GM21529 (cell line): ENCODE measurements around the gene CLK3.
"Not testable (repeated sequence)": the region's sequence is repeated elsewhere in the genome, so short reads cannot be mapped to it uniquely, and the experiment has no call there.

Source experiments
- ATAC-seq: cut with Tn5 transposase; IDR thresholded peaks from one replicate; pipeline ENCODE4 v1.9.1; 2021; ENCODE audit not compliant: unreplicated experiment

The CLK3 gene

GRCh38 chr15:74615508-74616365 is at the start of gene CLK3:
Gene CLK3 (plus strand): TSS chr15:74615836. CDS start chr15:74619197, 3,361 bp downstream.
- ATAC-seq: peak; percentile 81

DNA sequence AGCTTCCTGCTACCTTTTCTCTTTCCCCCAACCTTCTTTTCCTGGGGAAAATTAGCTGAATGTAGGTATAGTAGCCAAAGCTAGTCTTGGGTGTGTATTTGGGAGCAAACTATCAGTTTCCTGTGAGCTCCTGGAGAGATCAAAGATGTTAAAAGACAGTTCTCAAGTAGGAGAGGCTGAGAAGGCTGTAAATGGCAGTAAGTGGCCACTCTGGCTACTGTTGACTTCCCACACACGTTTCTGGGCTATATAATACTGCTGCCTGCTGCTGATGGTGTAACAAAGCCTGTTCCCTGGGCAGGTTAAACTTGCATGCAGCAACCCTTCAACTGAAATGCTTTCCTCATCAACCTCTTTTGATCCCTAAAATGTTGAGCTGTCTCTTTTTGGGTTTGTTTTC is 47.0 kb upstream of the CLK3 start:
- no peak for ATAC-seq

DNA sequence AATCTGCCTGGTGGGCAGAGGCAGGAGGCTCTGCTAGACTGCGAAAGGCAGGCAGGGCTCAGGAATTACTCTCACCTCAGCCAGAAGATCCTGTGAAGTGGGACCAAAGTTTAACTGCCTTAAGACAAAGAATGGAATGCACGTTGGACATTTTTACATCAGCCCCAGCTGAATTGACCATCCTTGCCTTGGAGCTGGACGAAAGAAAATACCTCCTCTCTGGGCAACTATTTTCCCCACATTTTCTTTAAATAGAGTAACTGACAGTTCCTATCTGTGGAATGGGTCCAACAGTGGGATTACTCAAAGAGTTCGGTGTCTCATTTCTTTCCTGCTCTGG is 45.9 kb upstream of the CLK3 start:
- ATAC-seq: no peak

DNA sequence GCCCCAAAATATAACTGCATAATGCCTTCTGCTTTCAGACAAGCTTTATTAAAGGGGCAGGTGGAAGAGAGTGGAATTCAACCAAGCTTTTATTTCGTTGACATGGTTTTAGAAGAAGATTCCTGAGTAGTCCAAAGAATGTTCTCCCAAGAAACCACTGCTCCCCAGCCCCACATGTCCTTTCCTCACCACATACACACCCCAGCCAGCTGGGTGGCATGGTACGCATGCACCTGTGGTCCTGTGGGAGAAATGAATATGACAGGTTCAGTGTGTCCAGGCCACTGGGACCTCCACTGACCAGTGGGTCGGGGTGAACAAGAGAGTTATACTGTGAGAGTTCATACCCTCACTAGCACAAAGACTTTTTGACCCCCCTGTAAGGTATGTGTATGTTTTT is 44.4 kb upstream of the CLK3 start:
- no peak for ATAC-seq

GRCh38 chr15:74573987-74574386 is 41.6 kb upstream of the CLK3 start:
- ATAC-seq: no peak

DNA sequence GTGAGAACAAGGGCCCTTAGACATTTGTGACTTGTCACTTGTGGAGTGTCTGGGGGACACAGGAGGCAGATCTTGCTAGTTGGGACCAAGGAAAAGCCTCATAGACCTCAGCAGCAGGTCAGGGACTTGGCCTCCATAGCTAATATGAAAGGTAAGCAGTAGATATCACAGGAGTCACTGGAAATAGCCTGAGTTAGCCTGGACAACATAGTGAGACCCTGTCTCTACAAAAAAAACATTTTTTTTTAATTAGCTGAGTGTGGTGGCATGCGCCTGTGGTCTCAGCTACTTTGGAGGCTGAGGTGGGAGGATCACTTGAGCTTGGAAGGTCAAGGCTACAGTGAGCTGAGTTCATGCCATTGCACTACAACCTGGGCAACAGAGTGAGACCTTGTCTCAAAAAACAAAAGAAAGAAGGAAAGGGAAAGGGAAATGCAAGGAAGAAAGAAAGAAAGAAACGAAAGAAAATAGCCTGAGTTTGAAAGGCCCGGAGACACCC is 37.1 kb upstream of the CLK3 start:
- no peak for ATAC-seq

DNA sequence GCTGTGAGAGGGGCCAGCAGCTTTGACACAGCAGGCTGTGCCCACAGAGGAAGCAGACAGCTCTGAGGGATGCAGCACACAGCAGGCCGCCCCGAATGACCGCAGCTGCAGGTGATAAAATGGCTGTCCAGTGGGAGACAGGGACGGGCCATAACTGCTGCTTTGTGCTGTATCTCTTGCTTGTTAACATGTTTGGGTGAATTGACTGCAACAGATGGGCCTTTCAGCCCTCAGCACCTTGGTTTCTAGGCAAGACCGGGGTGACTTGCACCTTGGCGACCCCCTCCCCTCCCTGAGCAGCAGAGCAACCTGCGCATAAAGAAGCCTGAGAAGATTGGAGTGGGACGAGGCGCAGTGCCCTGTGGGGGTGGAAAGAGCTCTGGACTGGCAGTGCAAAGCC is 36.6 kb upstream of the CLK3 start:
- no peak for ATAC-seq

- no peak for ATAC-seq
Observed at GRCh38 chr15:74580538-74581350, 34.9 kb upstream of the CLK3 start.

- ATAC-seq: no peak
Observed at GRCh38 chr15:74584204-74584603, 31.4 kb upstream of the CLK3 start.

DNA sequence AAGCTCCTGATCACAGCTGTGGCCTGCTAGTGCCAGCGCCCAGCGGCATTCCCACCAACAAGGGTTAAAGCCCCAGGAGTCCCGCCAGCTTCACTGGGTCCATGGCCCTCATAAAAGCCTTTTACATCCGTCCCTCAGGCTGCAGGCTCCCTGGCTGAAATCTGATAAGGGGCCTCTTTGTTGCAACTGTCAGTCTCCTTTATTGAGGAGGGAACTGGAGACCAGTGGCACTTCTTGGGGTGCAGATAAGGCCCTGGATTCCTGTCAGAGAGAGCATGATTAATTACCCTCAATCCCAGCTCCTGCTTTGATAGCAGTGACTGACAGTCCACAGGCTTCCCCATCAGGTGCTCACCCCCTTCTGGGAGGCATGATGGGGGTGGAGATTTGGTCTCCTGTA is 30.9 kb upstream of the CLK3 start:
- no peak for ATAC-seq

DNA sequence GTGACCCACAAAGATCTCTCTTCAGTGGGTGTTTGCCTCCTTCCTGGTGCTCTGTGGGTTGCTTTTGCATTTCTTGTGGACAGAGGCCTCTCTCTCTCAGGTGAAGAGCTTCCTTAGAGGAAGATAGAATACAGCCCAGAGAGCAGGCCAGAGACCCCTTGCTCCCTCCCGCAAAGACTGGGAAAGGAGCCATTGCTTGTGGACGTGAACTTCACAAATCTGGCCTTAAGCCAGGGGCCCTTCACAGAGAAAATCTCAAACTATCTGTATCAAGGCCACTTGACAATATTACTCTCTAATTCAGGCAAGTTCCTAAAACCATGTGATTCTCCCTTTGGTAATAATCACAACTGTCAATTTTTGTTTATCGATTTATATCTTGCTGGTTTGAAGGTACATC is 30.4 kb upstream of the CLK3 start:
- ATAC-seq: no peak

DNA sequence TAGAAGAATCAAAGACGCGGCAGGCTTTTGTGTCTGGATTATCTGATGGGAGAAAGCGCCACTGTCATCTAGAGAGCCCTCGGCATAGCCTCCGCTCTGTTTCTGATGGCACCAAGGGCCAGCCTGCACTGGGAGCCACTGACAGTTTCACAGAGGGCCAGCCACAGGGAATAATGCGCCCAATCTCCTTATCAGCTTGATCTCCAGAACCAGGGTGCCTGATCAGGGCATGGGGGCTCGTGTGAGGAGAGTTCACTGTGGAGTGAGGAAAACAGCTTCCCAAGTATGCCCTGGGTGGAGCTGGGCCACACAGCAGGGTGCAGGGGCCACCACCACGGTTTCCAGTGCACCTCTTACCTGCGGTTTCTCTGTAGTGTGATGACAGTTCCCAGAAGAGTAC is 29.8 kb upstream of the CLK3 start:
- ATAC-seq: no peak

- no peak for ATAC-seq
Observed at GRCh38 chr15:74589826-74590225, 25.8 kb upstream of the CLK3 start.

- no peak for ATAC-seq
Observed at GRCh38 chr15:74592222-74592621, 23.4 kb upstream of the CLK3 start.

GRCh38 chr15:74593122-74593521 is 22.5 kb upstream of the CLK3 start:
- no peak for ATAC-seq

GRCh38 chr15:74594455-74594854 is 21.2 kb upstream of the CLK3 start:
- no peak for ATAC-seq

- no peak for ATAC-seq
Observed at GRCh38 chr15:74595271-74595670, 20.4 kb upstream of the CLK3 start.

- ATAC-seq: not testable (repeated sequence)
Observed at GRCh38 chr15:74596736-74597135, 18.9 kb upstream of the CLK3 start.

GRCh38 chr15:74597146-74597705 is 18.4 kb upstream of the CLK3 start:
- ATAC-seq: not testable (repeated sequence)

- peak; percentile 93 for ATAC-seq
Observed at GRCh38 chr15:74598126-74598842, 17.4 kb upstream of the CLK3 start.

- ATAC-seq: no peak
Observed at GRCh38 chr15:74599156-74599555, 16.5 kb upstream of the CLK3 start.
